Thyroid gland (tissue), 4 donors: Measurements from ENCODE around the gene GALNT13.

Experiments
- POLR2A ChIP-seq, 2 donors: fragments of 450-650 bp; IDR thresholded peaks; one replicate each; pipeline ENCODE4 v1.6.1; 2017; ENCODE audit warnings: antibody characterized with exemption in 2 of 2, mild to moderate bottlenecking in 2 of 2, moderate library complexity in 1 of 2
- TF ChIP-seq, protein P1 (sequence below), 6 experiments: fragments of 200-600 bp in 3 of 6; fragments of 450-650 bp in 3 of 6; sonication (generic) in 3 of 6; IDR thresholded peaks; one replicate each; pipeline ENCODE4 v1.5.1; 2016 to 2019; ENCODE audit warnings: antibody characterized with exemption in 6 of 6, mild to moderate bottlenecking in 2 of 6, inconsistent platforms in 1 of 6, moderate library complexity in 1 of 6

DNA sequence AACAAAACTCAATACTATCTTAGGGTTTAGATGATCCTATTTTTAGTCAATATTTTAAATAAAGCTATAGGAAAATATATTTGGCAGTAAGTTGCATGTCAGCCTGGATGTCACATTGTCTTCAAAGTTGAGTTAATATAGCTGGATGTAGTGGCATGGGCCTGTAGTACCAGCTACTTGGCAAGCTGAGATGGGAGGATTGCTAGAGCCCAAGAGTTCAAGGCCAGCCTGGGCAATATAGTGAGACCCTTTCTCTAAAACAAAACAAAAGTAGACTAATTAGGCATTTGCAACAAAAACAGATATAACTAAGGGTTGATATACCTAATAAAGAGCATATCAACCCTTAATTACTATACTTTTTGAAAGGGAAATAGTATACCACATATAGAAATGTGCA is 572.2 kb downstream of the GALNT13 start:
- TF ChIP-seq, protein P1, sequence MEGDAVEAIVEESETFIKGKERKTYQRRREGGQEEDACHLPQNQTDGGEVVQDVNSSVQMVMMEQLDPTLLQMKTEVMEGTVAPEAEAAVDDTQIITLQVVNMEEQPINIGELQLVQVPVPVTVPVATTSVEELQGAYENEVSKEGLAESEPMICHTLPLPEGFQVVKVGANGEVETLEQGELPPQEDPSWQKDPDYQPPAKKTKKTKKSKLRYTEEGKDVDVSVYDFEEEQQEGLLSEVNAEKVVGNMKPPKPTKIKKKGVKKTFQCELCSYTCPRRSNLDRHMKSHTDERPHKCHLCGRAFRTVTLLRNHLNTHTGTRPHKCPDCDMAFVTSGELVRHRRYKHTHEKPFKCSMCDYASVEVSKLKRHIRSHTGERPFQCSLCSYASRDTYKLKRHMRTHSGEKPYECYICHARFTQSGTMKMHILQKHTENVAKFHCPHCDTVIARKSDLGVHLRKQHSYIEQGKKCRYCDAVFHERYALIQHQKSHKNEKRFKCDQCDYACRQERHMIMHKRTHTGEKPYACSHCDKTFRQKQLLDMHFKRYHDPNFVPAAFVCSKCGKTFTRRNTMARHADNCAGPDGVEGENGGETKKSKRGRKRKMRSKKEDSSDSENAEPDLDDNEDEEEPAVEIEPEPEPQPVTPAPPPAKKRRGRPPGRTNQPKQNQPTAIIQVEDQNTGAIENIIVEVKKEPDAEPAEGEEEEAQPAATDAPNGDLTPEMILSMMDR (IDR thresholded peaks at IDR 0.05), result no peak
- no peak for TF ChIP-seq POLR2A (IDR thresholded peaks at IDR 0.05)
